Stomach (tissue), 9 donors: ENCODE results near the gene KRTAP19-8. TPM values are rescaled to one million over a fixed set of nuclear protein-coding genes. Genes with fewer than 3 reads are reported as not detected.

Experiments
- DNase-seq, 2 donors: peaks; one replicate each; pipeline versions ENCODE4 v3.0.0 to v3.0.0-alpha.2; 2013 to 2019
- H3K27ac ChIP-seq, 5 donors: fragments of 200-600 bp in 4 of 5; sonication (generic) in 4 of 5; one replicate each; pipeline ENCODE4 v1.5.1; 2013 to 2019; ENCODE audit warnings: mild to moderate bottlenecking in 1 of 5, moderate library complexity in 1 of 5
- H3K27me3 ChIP-seq, 3 donors: fragments of 200-600 bp; sonication (generic); one replicate each; pipeline ENCODE4 v1.5.1; 2017 to 2019; ENCODE audit warnings: mixed run types in 1 of 3
- H3K36me3 ChIP-seq, 4 donors: fragments of 200-600 bp; sonication (generic); 1 replicate in 3 of 4; 2 replicates in 1 of 4; pipeline ENCODE4 v1.5.1; 2016 to 2019
- H3K4me1 ChIP-seq, 4 donors: fragments of 200-600 bp; sonication (generic); one replicate each; pipeline ENCODE4 v1.5.1; 2016 to 2019
- H3K4me3 ChIP-seq, 4 donors: fragments of 200-600 bp; sonication (generic) in 3 of 4; one replicate each; pipeline ENCODE4 v1.5.1; 2016 to 2019; ENCODE audit warnings: mild to moderate bottlenecking in 1 of 4
- H3K9me3 ChIP-seq, 4 donors: fragments of 200-600 bp; sonication (generic); one replicate each; pipeline ENCODE4 v1.5.1; 2016 to 2019
- CTCF ChIP-seq, 7 experiments: fragments of 450-650 bp in 4 of 7; fragments of 200-600 bp in 3 of 7; sonication (generic) in 3 of 7; IDR thresholded peaks; one replicate each; pipeline ENCODE4 v1.5.1; 2016 to 2019; ENCODE audit warnings: antibody characterized with exemption in 7 of 7, control low read depth in 2 of 7, mild to moderate bottlenecking in 1 of 7
- EP300 ChIP-seq: sonication (generic); formaldehyde crosslinking; IDR thresholded peaks from one replicate; pipeline ENCODE4 v1.6.1; 2017; ENCODE audit warnings: antibody characterized with exemption
- POLR2A ChIP-seq, 4 donors: fragments of 450-650 bp; IDR thresholded peaks; one replicate each; pipeline ENCODE4 v1.6.1; 2016; ENCODE audit warnings: antibody characterized with exemption in 4 of 4, control low read depth in 2 of 4, mild to moderate bottlenecking in 1 of 4, moderate library complexity in 1 of 4
- POLR2AphosphoS5 ChIP-seq, 3 donors: sonication (generic); formaldehyde crosslinking; IDR thresholded peaks; one replicate each; pipeline ENCODE4 v1.6.1; 2016; ENCODE audit warnings: antibody characterized with exemption in 3 of 3
- WGBS, 5 donors: extraction: QIAGEN DNeasy Blood & Tissue Kit in 3 of 5; methylation state at CpG; one replicate each; pipeline versions ENCODE4 v1.1.5 to v1.1.7; 2013 to 2018; 5-methylcytosine and 5-hydroxymethylcytosine counted together
- intact Hi-C: fragments of 100-400 bp; cut with DNase I; formaldehyde crosslinking; loops from one replicate; pipeline ENCODE4 v1.15.1; 2023; ENCODE audit warnings: low total_unique reads
- polyA plus RNA-seq, 3 donors: library from polyadenylated mRNA; stranded (reverse); fragments of 200-250 nt; gene quantifications; one replicate each; pipeline ENCODE4 v1.2.3, GENCODE V29; 2013
- total RNA-seq, 5 donors: library from RNA; depleted of rRNA; stranded (reverse); fragments of >200 nt; gene quantifications; one replicate each; pipeline versions ENCODE4 v1.1.0 to v1.2.3, GENCODE V29; 2014 to 2016
- donor health status: healthy with polysubstance abuse.
- donor health status: Bipolar disorder and iron deficiency.
- donor health status: healthy.

KRTAP19-8 gene
- total and polyA plus RNA-seq, 8 donors: not detected

- intact Hi-C loops: no loop called here
- TF ChIP-seq CTCF (IDR thresholded peaks at IDR 0.05): no peak
- TF ChIP-seq POLR2A (IDR thresholded peaks at IDR 0.05): no peak
- TF ChIP-seq EP300: no peak
- no peak for TF ChIP-seq POLR2AphosphoS5 (IDR thresholded peaks at IDR 0.05)
- DNase-seq: no peak
- no peaks in the 10 kb centered on the region for H3K4me1 ChIP-seq
- peaks cover 0 to 7% (median 0%) of the 10 kb centered on the region in 4 donors for H3K9me3 ChIP-seq
- H3K27me3 ChIP-seq: no peaks in the 10 kb centered on the region
- no peaks in the 10 kb centered on the region for H3K36me3 ChIP-seq
- WGBS, 5 donors: 76 to 92% (median 84%) methylated on average over 5 of the region's 5 CpGs
- H3K27ac ChIP-seq: no peak overlapping the region
- no peak overlapping the region for H3K4me3 ChIP-seq
Measured at GRCh38 chr21:31052489-31053142, 14.3 kb upstream of the KRTAP19-8 start.

GRCh38 chr21:31050577-31051157 is 12.4 kb upstream of the KRTAP19-8 start:
- TF ChIP-seq EP300: no peak
- TF ChIP-seq POLR2A (IDR thresholded peaks at IDR 0.05): no peak
- no peak for TF ChIP-seq POLR2AphosphoS5 (IDR thresholded peaks at IDR 0.05)
- no peak for TF ChIP-seq CTCF (IDR thresholded peaks at IDR 0.05)
- Histone ChIP-seq H3K4me3 (no peak overlapping the region), H3K27me3 (no peaks in the 10 kb centered on the region), H3K9me3 (no peaks in the 10 kb centered on the region), H3K27ac (no peak overlapping the region), H3K4me1 (no peaks in the 10 kb centered on the region), H3K36me3 (no peaks in the 10 kb centered on the region)
- 82 to 93% (median 86%) methylated on average over 3 of the region's 3 CpGs for WGBS, 5 donors
- no peak for DNase-seq
- intact Hi-C loops: no loop called here

- 34 to 64% (median 58%) methylated on average over 3 of the region's 3 CpGs for WGBS, 5 donors
- Histone ChIP-seq H3K4me1 (no peaks in the 10 kb centered on the region), H3K9me3 (no peaks in the 10 kb centered on the region), H3K27me3 (no peaks in the 10 kb centered on the region), H3K27ac (no peak overlapping the region), H3K36me3 (no peaks in the 10 kb centered on the region), H3K4me3 (no peak overlapping the region)
- no peak for DNase-seq
- TF ChIP-seq EP300 (no peak), CTCF (IDR thresholded peaks at IDR 0.05) (no peak), POLR2A (IDR thresholded peaks at IDR 0.05) (no peak), POLR2AphosphoS5 (IDR thresholded peaks at IDR 0.05) (no peak)
- intact Hi-C loops: no loop called here
Measured at GRCh38 chr21:31045841-31046240, 7.6 kb upstream of the KRTAP19-8 start.

- TF ChIP-seq EP300 (no peak), POLR2A (IDR thresholded peaks at IDR 0.05) (no peak), CTCF (IDR thresholded peaks at IDR 0.05) (no peak), POLR2AphosphoS5 (IDR thresholded peaks at IDR 0.05) (no peak)
- H3K27ac ChIP-seq: no peak overlapping the region
- H3K36me3 ChIP-seq: no peaks in the 10 kb centered on the region
- H3K27me3 ChIP-seq: no peaks in the 10 kb centered on the region
- intact Hi-C loops: no loop called here
- 66 to 82% (median 77%) methylated on average over 5 of the region's 5 CpGs for WGBS, 5 donors
- no peak for DNase-seq
- no peaks in the 10 kb centered on the region for H3K4me1 ChIP-seq
- H3K4me3 ChIP-seq: no peak overlapping the region
- H3K9me3 ChIP-seq: no peaks in the 10 kb centered on the region
Measured at GRCh38 chr21:31043471-31043870, 5.2 kb upstream of the KRTAP19-8 start.
